ENCODE results near the gene XYLT2.
"Not testable (repeated sequence)": the region's sequence is repeated elsewhere in the genome, so short reads cannot be mapped to it uniquely, and the experiment has no call there.

Gene XYLT2

GRCh38 chr17:50329716-50330115 is 16.2 kb upstream of the XYLT2 start:
- peaks cover 39% of the 10 kb centered on the region for H3K27me3 Mint-ChIP-seq
- CTCF ChIA-PET = no interaction called here
- H3K9me3 Mint-ChIP-seq = no peaks in the 10 kb centered on the region
- no peaks in the 10 kb centered on the region for H3K36me3 Mint-ChIP-seq
- H3K27ac Mint-ChIP-seq = no peak overlapping the region
- DNase-seq = no peak
- no peak overlapping the region for H3K4me3 Mint-ChIP-seq
- peaks cover 13% of the 10 kb centered on the region for H3K4me1 Mint-ChIP-seq

GRCh38 chr17:50330151-50330775 is 15.7 kb upstream of the XYLT2 start:
- DNase-seq = no peak
- H3K27me3 Mint-ChIP-seq = peaks cover 41% of the 10 kb centered on the region
- CTCF ChIA-PET = interaction anchor here (0.8 kb wide), 2 partner anchors 55 to 130 kb away, joined by 3 read pairs; no protein-coding TSS in a partner anchor
- H3K36me3 Mint-ChIP-seq = no peaks in the 10 kb centered on the region
- H3K9me3 Mint-ChIP-seq = no peaks in the 10 kb centered on the region
- no peak overlapping the region for H3K4me3 Mint-ChIP-seq
- H3K4me1 Mint-ChIP-seq = peaks cover 13% of the 10 kb centered on the region
- H3K27ac Mint-ChIP-seq = no peak overlapping the region

- no peak overlapping the region for H3K4me3 Mint-ChIP-seq
- no peak overlapping the region for H3K27ac Mint-ChIP-seq
- peaks cover 36% of the 10 kb centered on the region for H3K27me3 Mint-ChIP-seq
- peaks cover 13% of the 10 kb centered on the region for H3K4me1 Mint-ChIP-seq
- CTCF ChIA-PET = interaction anchor here (0.6 to 0.8 kb wide), 3 partner anchors 15 to 131 kb away, joined by 3 read pairs; no protein-coding TSS in a partner anchor
- no peak for DNase-seq
- H3K36me3 Mint-ChIP-seq = no peaks in the 10 kb centered on the region
- no peaks in the 10 kb centered on the region for H3K9me3 Mint-ChIP-seq
Observed at GRCh38 chr17:50331085-50331791, 14.7 kb upstream of the XYLT2 start.

- H3K36me3 Mint-ChIP-seq = no peaks in the 10 kb centered on the region
- no peak overlapping the region for H3K4me3 Mint-ChIP-seq
- CTCF ChIA-PET = interaction anchor here (0.8 to 3.0 kb wide), 2 partner anchors 10 to 131 kb away, joined by 3 to 14 read pairs; partner anchors contain the start of gene COL1A1
- H3K27me3 Mint-ChIP-seq = peaks cover 33% of the 10 kb centered on the region
- no peak for DNase-seq
- peaks cover 13% of the 10 kb centered on the region for H3K4me1 Mint-ChIP-seq
- no peaks in the 10 kb centered on the region for H3K9me3 Mint-ChIP-seq
- no peak overlapping the region for H3K27ac Mint-ChIP-seq
Observed at GRCh38 chr17:50332196-50332595, 13.7 kb upstream of the XYLT2 start.

- not testable (repeated sequence) for H3K9me3 Mint-ChIP-seq, DNase-seq, H3K27ac Mint-ChIP-seq, H3K36me3 Mint-ChIP-seq, H3K4me3 Mint-ChIP-seq
- Mint-ChIP-seq H3K4me1 (peaks cover 13% of the 10 kb centered on the region), H3K27me3 (peaks cover 33% of the 10 kb centered on the region)
- CTCF ChIA-PET = interaction anchor here (0.6 to 3.0 kb wide), 9 partner anchors 15 to 216 kb away, joined by 3 to 14 read pairs (median 3); partner anchors contain the start of gene COL1A1
Observed at GRCh38 chr17:50333291-50334057, 12.5 kb upstream of the XYLT2 start.

GRCh38 chr17:50337956-50338355 is 8.0 kb upstream of the XYLT2 start:
- DNase-seq = no peak
- Mint-ChIP-seq H3K36me3 (no peaks in the 10 kb centered on the region), H3K27ac (no peak overlapping the region), H3K4me1 (peaks cover 10% of the 10 kb centered on the region), H3K9me3 (peaks cover 3% of the 10 kb centered on the region), H3K27me3 (peaks cover 37% of the 10 kb centered on the region), H3K4me3 (no peak overlapping the region)
- CTCF ChIA-PET = interaction anchor here (1.0 kb wide), 1 partner anchor 41 kb away, joined by 4 read pairs; no protein-coding TSS in a partner anchor

- Mint-ChIP-seq H3K27me3 (peaks cover 32% of the 10 kb centered on the region), H3K9me3 (peaks cover 3% of the 10 kb centered on the region), H3K36me3 (no peaks in the 10 kb centered on the region), H3K27ac (no peak overlapping the region), H3K4me1 (peaks cover 7% of the 10 kb centered on the region), H3K4me3 (no peak overlapping the region)
- DNase-seq = no peak
- CTCF ChIA-PET = interaction anchor here (1.0 kb wide), 1 partner anchor 42 kb away, joined by 4 read pairs; no protein-coding TSS in a partner anchor
Observed at GRCh38 chr17:50338645-50339044, 7.3 kb upstream of the XYLT2 start.

- Mint-ChIP-seq H3K36me3 (no peaks in the 10 kb centered on the region), H3K4me3 (no peak overlapping the region), H3K9me3 (peaks cover 3% of the 10 kb centered on the region), H3K27me3 (peaks cover 27% of the 10 kb centered on the region), H3K27ac (no peak overlapping the region), H3K4me1 (peaks cover under 1% of the 10 kb centered on the region)
- CTCF ChIA-PET = interaction anchor here (1.3 kb wide), 1 partner anchor 18 kb away, joined by 3 read pairs; no protein-coding TSS in a partner anchor
- DNase-seq = no peak
Observed at GRCh38 chr17:50339381-50339780, 6.5 kb upstream of the XYLT2 start.

GRCh38 chr17:50344731-50345365 is 1.1 kb upstream of the XYLT2 start:
- no peak overlapping the region for H3K27ac Mint-ChIP-seq
- CTCF ChIA-PET = no interaction called here
- peak overlapping the region; percentile 62 for H3K4me3 Mint-ChIP-seq
- peaks cover 36% of the 10 kb centered on the region for H3K4me1 Mint-ChIP-seq
- DNase-seq = no peak
- H3K9me3 Mint-ChIP-seq = no peaks in the 10 kb centered on the region
- H3K36me3 Mint-ChIP-seq = peaks cover 4% of the 10 kb centered on the region
- H3K27me3 Mint-ChIP-seq = peaks cover 27% of the 10 kb centered on the region

- H3K36me3 Mint-ChIP-seq = peaks cover 4% of the 10 kb centered on the region
- H3K4me1 Mint-ChIP-seq = peaks cover 36% of the 10 kb centered on the region
- no peaks in the 10 kb centered on the region for H3K9me3 Mint-ChIP-seq
- DNase-seq = peak; percentile 72
- H3K27me3 Mint-ChIP-seq = peaks cover 20% of the 10 kb centered on the region
- peak overlapping the region; percentile 89 for H3K4me3 Mint-ChIP-seq
- peak overlapping the region; percentile 87 for H3K27ac Mint-ChIP-seq
- CTCF ChIA-PET = interaction anchor here (0.9 to 1.7 kb wide), 3 partner anchors 9 to 50 kb away, joined by 3 to 9 read pairs (median 4); partner anchors contain the start of gene LRRC59
Observed at GRCh38 chr17:50346313-50347116, 589 bp downstream of the XYLT2 start.

GRCh38 chr17:50347117-50347893 is 1.4 kb downstream of the XYLT2 start:
- Mint-ChIP-seq H3K36me3 (peaks cover 5% of the 10 kb centered on the region), H3K9me3 (no peaks in the 10 kb centered on the region)
- CTCF ChIA-PET = interaction anchor here (0.7 to 2.2 kb wide), 4 partner anchors 8 to 50 kb away, joined by 3 to 9 read pairs (median 4); partner anchors contain the start of gene LRRC59

GRCh38 chr17:50347894-50348291 is 2.0 kb downstream of the XYLT2 start:
- no peak for DNase-seq
- H3K9me3 Mint-ChIP-seq = no peaks in the 10 kb centered on the region
- H3K27ac Mint-ChIP-seq = peak overlapping the region; percentile 45
- peak overlapping the region; percentile 89 for H3K4me3 Mint-ChIP-seq
- CTCF ChIA-PET = interaction anchor here (0.7 to 2.2 kb wide), 3 partner anchors 14 to 49 kb away, joined by 3 to 20 read pairs (median 9); partner anchors contain the start of gene LRRC59
- H3K4me1 Mint-ChIP-seq = peaks cover 36% of the 10 kb centered on the region
- peaks cover 15% of the 10 kb centered on the region for H3K27me3 Mint-ChIP-seq
- peaks cover 6% of the 10 kb centered on the region for H3K36me3 Mint-ChIP-seq

More at GRCh38 chr17:50347117-50347893, 1.4 kb downstream of the XYLT2 start:
- no peak for DNase-seq
- Mint-ChIP-seq H3K4me3 (peak overlapping the region; percentile 89), H3K4me1 (peaks cover 36% of the 10 kb centered on the region), H3K27me3 (peaks cover 17% of the 10 kb centered on the region), H3K27ac (peak overlapping the region; percentile 45)

Data from activated naive CD4-positive, alpha-beta T cell treated with anti-CD3 and anti-CD28 coated beads, Interleukin-2, amount 10 ng/mL, durations not matched to agents 7 days and 5 days (primary cell).